22Rv1 (cell line): Measurements from ENCODE around the gene FSD1.

Experiments used
- ZFX ChIP-seq: fragments of 450-650 bp; IDR thresholded peaks from 2 replicates; pipeline ENCODE4 v1.6.1; 2017; ENCODE audit warnings: antibody characterized with exemption, borderline replicate concordance
- TF ChIP-seq, protein P1 (sequence below): fragments of 450-650 bp; IDR thresholded peaks from 2 replicates; pipeline ENCODE4 v1.5.1; 2017; ENCODE audit warnings: mild to moderate bottlenecking

DNA sequence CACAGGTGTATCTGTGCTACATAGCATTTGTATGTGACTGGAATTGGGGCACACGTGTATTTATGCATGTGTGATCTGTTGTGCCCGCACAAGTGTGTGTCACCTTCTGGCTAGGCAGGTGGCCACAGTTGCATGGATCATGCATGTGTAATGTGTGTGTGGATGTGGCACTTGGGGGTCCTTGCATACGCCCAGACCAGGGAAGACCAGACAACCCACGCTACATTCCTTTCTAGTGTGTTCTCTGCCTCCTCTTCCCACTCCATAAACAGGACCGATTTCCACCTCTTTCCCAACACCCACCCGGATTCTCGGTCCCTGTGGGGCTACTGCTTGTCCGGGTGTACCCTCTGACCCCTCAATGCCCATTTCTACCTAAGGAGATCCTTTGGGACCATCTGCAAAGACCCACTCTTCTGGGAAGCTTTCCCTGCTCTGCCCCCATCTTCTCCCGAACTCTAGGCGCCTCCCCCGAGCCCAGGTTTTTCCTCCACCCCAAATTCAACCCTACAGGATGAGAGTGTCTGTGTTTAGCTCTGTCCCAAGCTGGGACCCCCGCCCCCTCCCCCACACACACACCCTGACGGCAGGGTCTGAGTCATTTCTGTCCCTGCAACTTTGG lies 21.9 kb downstream of the FSD1 start:
- TF ChIP-seq, protein P1, sequence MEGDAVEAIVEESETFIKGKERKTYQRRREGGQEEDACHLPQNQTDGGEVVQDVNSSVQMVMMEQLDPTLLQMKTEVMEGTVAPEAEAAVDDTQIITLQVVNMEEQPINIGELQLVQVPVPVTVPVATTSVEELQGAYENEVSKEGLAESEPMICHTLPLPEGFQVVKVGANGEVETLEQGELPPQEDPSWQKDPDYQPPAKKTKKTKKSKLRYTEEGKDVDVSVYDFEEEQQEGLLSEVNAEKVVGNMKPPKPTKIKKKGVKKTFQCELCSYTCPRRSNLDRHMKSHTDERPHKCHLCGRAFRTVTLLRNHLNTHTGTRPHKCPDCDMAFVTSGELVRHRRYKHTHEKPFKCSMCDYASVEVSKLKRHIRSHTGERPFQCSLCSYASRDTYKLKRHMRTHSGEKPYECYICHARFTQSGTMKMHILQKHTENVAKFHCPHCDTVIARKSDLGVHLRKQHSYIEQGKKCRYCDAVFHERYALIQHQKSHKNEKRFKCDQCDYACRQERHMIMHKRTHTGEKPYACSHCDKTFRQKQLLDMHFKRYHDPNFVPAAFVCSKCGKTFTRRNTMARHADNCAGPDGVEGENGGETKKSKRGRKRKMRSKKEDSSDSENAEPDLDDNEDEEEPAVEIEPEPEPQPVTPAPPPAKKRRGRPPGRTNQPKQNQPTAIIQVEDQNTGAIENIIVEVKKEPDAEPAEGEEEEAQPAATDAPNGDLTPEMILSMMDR: no peak
- no peak for TF ChIP-seq ZFX
